WTC11 (cell line): Measurements from ENCODE around the gene P2RY11. TPM values are rescaled to one million over a fixed set of nuclear protein-coding genes. Genes with fewer than 3 reads are reported as not detected.
A peak's percentile ranks its signal among the peaks of the same experiment; 100 is the strongest.

ENCODE experiments used
- ATAC-seq: fragments of 200-7000 bp; cut with Tn5 transposase; 2 replicates; pipeline ENCODE4 v1.10.0; 2021; ENCODE audit warnings: mild to moderate bottlenecking, moderate library complexity
- CTCF ChIA-PET: fragments of 300-600 bp; sonication (Branson Sonifier 250); formaldehyde crosslinking; loops from one replicate; lab custom pipeline; 2021; ENCODE audit warnings: antibody characterized with exemption; lab: Charles Lee
- POLR2A ChIA-PET: fragments of 350-600 bp; sonication (Branson Sonifier 250); formaldehyde crosslinking; loops from one replicate; lab custom pipeline; 2021; ENCODE audit warnings: antibody characterized with exemption; lab: Charles Lee
- DNase-seq: peaks from one replicate; pipeline ENCODE4 v3.0.0; 2021; ENCODE audit warnings: low spot score
- H3K27ac Mint-ChIP-seq: 2 replicates; pipeline ENCODE4 v1.8.0; 2021; ENCODE audit warnings: mixed read lengths
- H3K27me3 Mint-ChIP-seq: 2 replicates; pipeline ENCODE4 v1.8.0; 2021; ENCODE audit warnings: low read depth, mild to moderate bottlenecking, moderate library complexity, mixed read lengths
- H3K36me3 Mint-ChIP-seq: 2 replicates; pipeline ENCODE4 v1.8.0; 2021; ENCODE audit warnings: mixed read lengths
- H3K4me1 Mint-ChIP-seq: 2 replicates; pipeline ENCODE4 v1.8.0; 2022; ENCODE audit warnings: mixed read lengths
- H3K4me3 Mint-ChIP-seq: 2 replicates; pipeline ENCODE4 v1.8.0; 2021; ENCODE audit warnings: mild to moderate bottlenecking, moderate library complexity, mixed read lengths
- H3K9me3 Mint-ChIP-seq: 2 replicates; pipeline ENCODE4 v1.8.0; 2021; ENCODE audit warnings: mixed read lengths
- ELF4 ChIP-seq: sonication (generic); formaldehyde crosslinking; IDR thresholded peaks from 2 replicates; pipeline ENCODE4 v1.8.1; 2022; ENCODE audit warnings: low read depth, mild to moderate bottlenecking, moderate library complexity, missing genetic modification reagents
- EMX1 ChIP-seq: fragments of 250-450 bp; sonication (Bioruptor Pico); IDR thresholded peaks from 2 replicates; pipeline ENCODE4 v1.8.0; 2021; ENCODE audit warnings: mild to moderate bottlenecking
- GTF2I ChIP-seq: fragments of 250-450 bp; sonication (Bioruptor Pico); conservative IDR thresholded peaks from 2 replicates; pipeline ENCODE4 v1.4.0; 2021; ENCODE audit warnings: mild to moderate bottlenecking
- NR1H2 ChIP-seq: sonication (generic); formaldehyde crosslinking; IDR thresholded peaks from 2 replicates; pipeline ENCODE4 v1.9.0; 2021; ENCODE audit warnings: mild to moderate bottlenecking, moderate library complexity, missing genetic modification reagents
- PRRX2 ChIP-seq: fragments of 250-450 bp; sonication (Bioruptor Pico); IDR thresholded peaks from 2 replicates; pipeline ENCODE4 v1.8.0; 2021; ENCODE audit warnings: mild to moderate bottlenecking
- ZNF138 ChIP-seq: sonication (generic); formaldehyde crosslinking; conservative IDR thresholded peaks from 2 replicates; pipeline ENCODE4 v1.8.1; 2022; ENCODE audit warnings: mild to moderate bottlenecking, moderate library complexity, missing genetic modification reagents
- ZNF396 ChIP-seq: fragments of 250-450 bp; sonication (Bioruptor Pico); IDR thresholded peaks from 2 replicates; pipeline ENCODE4 v1.8.0; 2021; ENCODE audit warnings: mild to moderate bottlenecking, moderate library complexity, borderline replicate concordance
- ZNF671 ChIP-seq: fragments of 250-450 bp; sonication (Bioruptor Pico); IDR thresholded peaks from 2 replicates; pipeline ENCODE4 v1.8.0; 2021; ENCODE audit warnings: mild to moderate bottlenecking
- total RNA-seq: library from RNA; stranded (reverse); gene quantifications from 3 replicates; pipeline ENCODE4 v1.2.3, GENCODE V29; 2021
- TF ChIP-seq, protein P1 (sequence below): fragments of 250-450 bp; sonication (Bioruptor Pico); conservative IDR thresholded peaks from 2 replicates; pipeline ENCODE4 v1.9.0; 2021; ENCODE audit warnings: mild to moderate bottlenecking
- TF ChIP-seq, protein P2 (sequence below): sonication (generic); formaldehyde crosslinking; IDR thresholded peaks from 2 replicates; pipeline ENCODE4 v1.8.1; 2022; ENCODE audit warnings: low read depth, mild to moderate bottlenecking, moderate library complexity, missing genetic modification reagents, borderline replicate concordance
- TF ChIP-seq, protein P3 (sequence below): fragments of 250-450 bp; sonication (Bioruptor Pico); IDR thresholded peaks from 2 replicates; pipeline ENCODE4 v2.1.2; 2022; ENCODE audit warnings: mild to moderate bottlenecking, moderate library complexity
- TF ChIP-seq, protein P4 (sequence below): sonication (generic); formaldehyde crosslinking; conservative IDR thresholded peaks from 2 replicates; pipeline ENCODE4 v1.8.1; 2023; ENCODE audit warnings: mild to moderate bottlenecking, low read depth, missing genetic modification reagents, moderate library complexity
- TF ChIP-seq, protein P5 (sequence below): fragments of 250-450 bp; sonication (Bioruptor Pico); IDR thresholded peaks from 2 replicates; pipeline ENCODE4 v1.9.0; 2021; ENCODE audit warnings: mild to moderate bottlenecking
- TF ChIP-seq, protein P6 (sequence below): fragments of 250-450 bp; sonication (Bioruptor Pico); IDR thresholded peaks from 2 replicates; pipeline ENCODE4 v1.8.0; 2021; ENCODE audit warnings: mild to moderate bottlenecking

Gene P2RY11
- total RNA-seq, 1 experiment from 2014 or later, result 21.0 TPM

DNA sequence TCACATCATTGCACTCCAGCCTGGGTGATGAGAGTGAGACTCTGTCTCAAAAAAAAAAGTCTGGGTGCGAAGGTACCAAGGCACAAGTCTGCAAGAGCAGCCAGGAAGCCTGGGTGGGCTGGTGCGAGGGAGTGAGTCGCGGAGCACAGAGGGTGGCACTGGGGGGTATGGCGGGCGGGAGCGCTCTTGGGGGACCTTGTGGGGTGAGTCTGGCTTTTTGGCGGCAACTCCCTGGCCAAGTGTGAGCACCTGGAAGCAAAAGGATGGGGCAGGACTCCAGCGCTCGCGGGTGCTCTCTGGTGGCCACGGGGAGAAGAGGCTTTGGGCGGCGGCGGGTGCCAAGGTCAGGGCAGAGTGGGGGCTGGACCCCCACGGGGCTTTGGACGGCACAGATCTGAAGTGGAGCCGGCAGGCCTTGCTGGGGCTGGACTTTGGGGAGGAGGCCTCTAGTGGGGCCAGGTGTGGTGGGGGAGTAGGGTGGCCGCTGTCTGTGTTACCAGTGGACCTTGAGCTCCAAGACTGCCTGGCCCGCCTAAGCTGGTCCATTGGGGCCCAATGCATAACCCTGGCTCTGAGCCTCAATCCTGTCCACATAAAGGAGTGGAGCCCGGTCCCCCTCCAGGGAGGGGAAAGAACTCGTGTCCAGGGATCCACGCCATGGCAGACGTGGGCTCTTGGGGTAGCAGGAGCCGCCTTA is 1.6 kb downstream of the P2RY11 start (continued):
- TF ChIP-seq, protein P1, sequence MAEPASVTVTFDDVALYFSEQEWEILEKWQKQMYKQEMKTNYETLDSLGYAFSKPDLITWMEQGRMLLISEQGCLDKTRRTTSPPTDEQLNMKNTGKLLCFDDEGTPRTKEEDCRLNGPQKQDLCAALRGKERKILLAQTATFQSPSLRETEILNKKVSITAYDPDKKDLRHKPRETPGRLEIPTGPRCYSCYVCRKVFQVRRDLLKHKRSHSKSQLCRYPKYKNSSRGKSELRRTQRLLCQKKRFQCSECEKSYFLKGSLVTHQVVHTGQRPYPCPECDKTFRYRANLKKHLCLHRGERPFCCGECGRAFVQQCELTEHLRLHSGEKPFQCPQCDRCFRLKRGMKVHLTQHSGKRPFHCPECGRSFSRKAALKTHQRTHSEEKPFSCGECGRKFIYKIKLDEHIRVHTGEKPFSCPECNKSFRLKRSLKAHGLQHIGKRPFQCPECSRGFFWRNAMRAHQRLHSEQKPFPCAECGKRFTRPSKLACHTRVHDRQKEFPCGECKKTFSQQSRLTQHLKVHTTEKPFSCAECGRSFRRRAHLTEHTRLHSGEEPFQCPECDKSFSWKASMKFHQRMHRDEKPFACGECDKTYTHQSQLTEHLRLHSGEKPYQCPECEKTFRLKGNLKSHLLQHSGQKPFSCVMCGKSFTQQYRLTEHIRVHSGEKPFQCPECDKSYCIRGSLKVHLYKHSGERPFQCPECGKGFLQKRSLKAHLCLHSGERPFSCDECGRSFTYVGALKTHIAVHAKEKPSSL, result no peak
- peak; percentile 88 for TF ChIP-seq EMX1 (CRISPR knock-in tag)
- TF ChIP-seq, protein P2, sequence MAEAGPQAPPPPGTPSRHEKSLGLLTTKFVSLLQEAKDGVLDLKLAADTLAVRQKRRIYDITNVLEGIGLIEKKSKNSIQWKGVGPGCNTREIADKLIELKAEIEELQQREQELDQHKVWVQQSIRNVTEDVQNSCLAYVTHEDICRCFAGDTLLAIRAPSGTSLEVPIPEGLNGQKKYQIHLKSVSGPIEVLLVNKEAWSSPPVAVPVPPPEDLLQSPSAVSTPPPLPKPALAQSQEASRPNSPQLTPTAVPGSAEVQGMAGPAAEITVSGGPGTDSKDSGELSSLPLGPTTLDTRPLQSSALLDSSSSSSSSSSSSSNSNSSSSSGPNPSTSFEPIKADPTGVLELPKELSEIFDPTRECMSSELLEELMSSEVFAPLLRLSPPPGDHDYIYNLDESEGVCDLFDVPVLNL (CRISPR knock-in tag), result no peak
- TF ChIP-seq NR1H2, result no peak
- TF ChIP-seq ZNF138 (CRISPR knock-in tag), result no peak
- TF ChIP-seq GTF2I (CRISPR knock-in tag), result 0 out of 2 replicates have a peak, but pooled peaks have one; percentile 5
- TF ChIP-seq ZNF396 (CRISPR knock-in tag), result no peak
- TF ChIP-seq, protein P3, sequence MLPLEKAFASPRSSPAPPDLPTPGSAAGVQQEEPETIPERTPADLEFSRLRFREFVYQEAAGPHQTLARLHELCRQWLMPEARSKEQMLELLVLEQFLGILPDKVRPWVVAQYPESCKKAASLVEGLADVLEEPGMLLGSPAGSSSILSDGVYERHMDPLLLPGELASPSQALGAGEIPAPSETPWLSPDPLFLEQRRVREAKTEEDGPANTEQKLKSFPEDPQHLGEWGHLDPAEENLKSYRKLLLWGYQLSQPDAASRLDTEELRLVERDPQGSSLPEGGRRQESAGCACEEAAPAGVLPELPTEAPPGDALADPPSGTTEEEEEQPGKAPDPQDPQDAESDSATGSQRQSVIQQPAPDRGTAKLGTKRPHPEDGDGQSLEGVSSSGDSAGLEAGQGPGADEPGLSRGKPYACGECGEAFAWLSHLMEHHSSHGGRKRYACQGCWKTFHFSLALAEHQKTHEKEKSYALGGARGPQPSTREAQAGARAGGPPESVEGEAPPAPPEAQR (CRISPR knock-in tag), result no peak
- TF ChIP-seq, protein P4, sequence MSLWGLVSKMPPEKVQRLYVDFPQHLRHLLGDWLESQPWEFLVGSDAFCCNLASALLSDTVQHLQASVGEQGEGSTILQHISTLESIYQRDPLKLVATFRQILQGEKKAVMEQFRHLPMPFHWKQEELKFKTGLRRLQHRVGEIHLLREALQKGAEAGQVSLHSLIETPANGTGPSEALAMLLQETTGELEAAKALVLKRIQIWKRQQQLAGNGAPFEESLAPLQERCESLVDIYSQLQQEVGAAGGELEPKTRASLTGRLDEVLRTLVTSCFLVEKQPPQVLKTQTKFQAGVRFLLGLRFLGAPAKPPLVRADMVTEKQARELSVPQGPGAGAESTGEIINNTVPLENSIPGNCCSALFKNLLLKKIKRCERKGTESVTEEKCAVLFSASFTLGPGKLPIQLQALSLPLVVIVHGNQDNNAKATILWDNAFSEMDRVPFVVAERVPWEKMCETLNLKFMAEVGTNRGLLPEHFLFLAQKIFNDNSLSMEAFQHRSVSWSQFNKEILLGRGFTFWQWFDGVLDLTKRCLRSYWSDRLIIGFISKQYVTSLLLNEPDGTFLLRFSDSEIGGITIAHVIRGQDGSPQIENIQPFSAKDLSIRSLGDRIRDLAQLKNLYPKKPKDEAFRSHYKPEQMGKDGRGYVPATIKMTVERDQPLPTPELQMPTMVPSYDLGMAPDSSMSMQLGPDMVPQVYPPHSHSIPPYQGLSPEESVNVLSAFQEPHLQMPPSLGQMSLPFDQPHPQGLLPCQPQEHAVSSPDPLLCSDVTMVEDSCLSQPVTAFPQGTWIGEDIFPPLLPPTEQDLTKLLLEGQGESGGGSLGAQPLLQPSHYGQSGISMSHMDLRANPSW (CRISPR knock-in tag), result no peak

DNA sequence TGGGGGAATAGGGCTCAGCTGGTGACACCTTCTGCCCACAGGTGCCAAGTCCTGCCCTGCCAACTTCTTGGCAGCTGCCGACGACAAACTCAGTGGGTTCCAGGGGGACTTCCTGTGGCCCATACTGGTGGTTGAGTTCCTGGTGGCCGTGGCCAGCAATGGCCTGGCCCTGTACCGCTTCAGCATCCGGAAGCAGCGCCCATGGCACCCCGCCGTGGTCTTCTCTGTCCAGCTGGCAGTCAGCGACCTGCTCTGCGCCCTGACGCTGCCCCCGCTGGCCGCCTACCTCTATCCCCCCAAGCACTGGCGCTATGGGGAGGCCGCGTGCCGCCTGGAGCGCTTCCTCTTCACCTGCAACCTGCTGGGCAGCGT is 2.1 kb downstream of the P2RY11 start:
- Mint-ChIP-seq H3K9me3 (no peaks in the 10 kb centered on the region), H3K4me3 (no peak overlapping the region), H3K27ac (no peak overlapping the region), H3K27me3 (no peaks in the 10 kb centered on the region), H3K36me3 (peaks cover 34% of the 10 kb centered on the region), H3K4me1 (peaks cover 7% of the 10 kb centered on the region; the same call in 1 of the 2 replicates)
- TF ChIP-seq, protein P5, sequence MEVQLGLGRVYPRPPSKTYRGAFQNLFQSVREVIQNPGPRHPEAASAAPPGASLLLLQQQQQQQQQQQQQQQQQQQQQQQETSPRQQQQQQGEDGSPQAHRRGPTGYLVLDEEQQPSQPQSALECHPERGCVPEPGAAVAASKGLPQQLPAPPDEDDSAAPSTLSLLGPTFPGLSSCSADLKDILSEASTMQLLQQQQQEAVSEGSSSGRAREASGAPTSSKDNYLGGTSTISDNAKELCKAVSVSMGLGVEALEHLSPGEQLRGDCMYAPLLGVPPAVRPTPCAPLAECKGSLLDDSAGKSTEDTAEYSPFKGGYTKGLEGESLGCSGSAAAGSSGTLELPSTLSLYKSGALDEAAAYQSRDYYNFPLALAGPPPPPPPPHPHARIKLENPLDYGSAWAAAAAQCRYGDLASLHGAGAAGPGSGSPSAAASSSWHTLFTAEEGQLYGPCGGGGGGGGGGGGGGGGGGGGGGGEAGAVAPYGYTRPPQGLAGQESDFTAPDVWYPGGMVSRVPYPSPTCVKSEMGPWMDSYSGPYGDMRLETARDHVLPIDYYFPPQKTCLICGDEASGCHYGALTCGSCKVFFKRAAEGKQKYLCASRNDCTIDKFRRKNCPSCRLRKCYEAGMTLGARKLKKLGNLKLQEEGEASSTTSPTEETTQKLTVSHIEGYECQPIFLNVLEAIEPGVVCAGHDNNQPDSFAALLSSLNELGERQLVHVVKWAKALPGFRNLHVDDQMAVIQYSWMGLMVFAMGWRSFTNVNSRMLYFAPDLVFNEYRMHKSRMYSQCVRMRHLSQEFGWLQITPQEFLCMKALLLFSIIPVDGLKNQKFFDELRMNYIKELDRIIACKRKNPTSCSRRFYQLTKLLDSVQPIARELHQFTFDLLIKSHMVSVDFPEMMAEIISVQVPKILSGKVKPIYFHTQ (CRISPR knock-in tag), result peak; percentile 16; the same call in 1 of the 2 replicates
- TF ChIP-seq ELF4 (CRISPR knock-in tag) (no peak), ZNF671 (peak; percentile 69; the same call in 1 of the 2 replicates), PRRX2 (CRISPR knock-in tag) (peak; percentile 35; the same call in 1 of the 2 replicates)
- TF ChIP-seq, protein P6, sequence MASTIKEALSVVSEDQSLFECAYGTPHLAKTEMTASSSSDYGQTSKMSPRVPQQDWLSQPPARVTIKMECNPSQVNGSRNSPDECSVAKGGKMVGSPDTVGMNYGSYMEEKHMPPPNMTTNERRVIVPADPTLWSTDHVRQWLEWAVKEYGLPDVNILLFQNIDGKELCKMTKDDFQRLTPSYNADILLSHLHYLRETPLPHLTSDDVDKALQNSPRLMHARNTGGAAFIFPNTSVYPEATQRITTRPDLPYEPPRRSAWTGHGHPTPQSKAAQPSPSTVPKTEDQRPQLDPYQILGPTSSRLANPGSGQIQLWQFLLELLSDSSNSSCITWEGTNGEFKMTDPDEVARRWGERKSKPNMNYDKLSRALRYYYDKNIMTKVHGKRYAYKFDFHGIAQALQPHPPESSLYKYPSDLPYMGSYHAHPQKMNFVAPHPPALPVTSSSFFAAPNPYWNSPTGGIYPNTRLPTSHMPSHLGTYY (CRISPR knock-in tag), result peak; percentile 20; the same call in 1 of the 2 replicates
- ChIA-PET POLR2A (interaction anchor here (0.6 to 1.9 kb wide), 3 partner anchors 18 to 137 kb away, joined by 3 to 6 read pairs (median 3); no protein-coding TSS in a partner anchor), CTCF (interaction anchor here (0.5 to 2.5 kb wide), 22 partner anchors 9 to 286 kb away, joined by 3 to 23 read pairs (median 4); partner anchors contain the start of genes ANGPTL6, PIN1 and UBL5)
- DNase-seq (no peak), ATAC-seq (peak; percentile 12)
